Glomerular visceral epithelial cell (primary cell): ENCODE measurements around the gene UBXN2A.
"Not testable (repeated sequence)": the region's sequence is repeated elsewhere in the genome, so short reads cannot be mapped to it uniquely, and the experiment has no call there.

ENCODE experiments used
- DNase-seq: peaks from one replicate; pipeline ENCODE4 v3.0.0-alpha.2; 2016; ENCODE audit errors: extremely low spot score

UBXN2A gene

GRCh38 chr2:24012521-24013188, 72.4 kb downstream of the UBXN2A start:
- no peak for DNase-seq

- not testable (repeated sequence) for DNase-seq
These were observed 74.6 kb downstream of the UBXN2A start for GRCh38 chr2:24014902-24015301.

GRCh38 chr2:24015562-24016375, 75.5 kb downstream of the UBXN2A start:
- peak; percentile 36 for DNase-seq

GRCh38 chr2:24016376-24016761, 76.1 kb downstream of the UBXN2A start:
- DNase-seq = no peak

GRCh38 chr2:24016853-24017703, 76.8 kb downstream of the UBXN2A start:
- DNase-seq = no peak

GRCh38 chr2:24017711-24018110, 77.4 kb downstream of the UBXN2A start:
- DNase-seq = no peak

GRCh38 chr2:24018241-24018640, 78.0 kb downstream of the UBXN2A start:
- DNase-seq = no peak

GRCh38 chr2:24019729-24020128, 79.5 kb downstream of the UBXN2A start:
- no peak for DNase-seq

- no peak for DNase-seq
These were observed 80.0 kb downstream of the UBXN2A start for GRCh38 chr2:24020244-24020643.

GRCh38 chr2:24021122-24021998, 81.1 kb downstream of the UBXN2A start:
- no peak for DNase-seq

- DNase-seq = no peak
These were observed 82.2 kb downstream of the UBXN2A start for GRCh38 chr2:24022324-24022974.

- no peak for DNase-seq
These were observed 82.8 kb downstream of the UBXN2A start for GRCh38 chr2:24022975-24023575.

- no peak for DNase-seq
These were observed 83.8 kb downstream of the UBXN2A start for GRCh38 chr2:24024018-24024417.

- no peak for DNase-seq
These were observed 84.9 kb downstream of the UBXN2A start for GRCh38 chr2:24024996-24025663.

GRCh38 chr2:24026233-24026632, 86.0 kb downstream of the UBXN2A start:
- no peak for DNase-seq

GRCh38 chr2:24038786-24039499, 98.7 kb downstream of the UBXN2A start:
- DNase-seq = no peak

GRCh38 chr2:24040511-24040910, 100.2 kb downstream of the UBXN2A start:
- DNase-seq = no peak

- not testable (repeated sequence) for DNase-seq
These were observed 102.9 kb downstream of the UBXN2A start for GRCh38 chr2:24043133-24043532.
